NB4 (cell line): Measurements from ENCODE around the gene VSTM1.
"Not testable (repeated sequence)": the region's sequence is repeated elsewhere in the genome, so short reads cannot be mapped to it uniquely, and the experiment has no call there.

Source experiments
- DNase-seq: peaks from one replicate; pipeline ENCODE4 v3.0.0; 2010; ENCODE audit warnings: low read depth
- H3K4me3 ChIP-seq: one replicate; pipeline ENCODE4 v1.5.1; 2011; ENCODE audit warnings: mild to moderate bottlenecking, low read depth, low read length, moderate library complexity
- CTCF ChIP-seq: IDR thresholded peaks from one replicate; pipeline ENCODE4 v1.5.1; 2012; ENCODE audit warnings: low read depth, low read length
- MAX ChIP-seq: IDR thresholded peaks from 2 replicates; pipeline ENCODE4 v1.6.1; 2011; ENCODE audit warnings: low read depth, low read length
- MYC ChIP-seq: IDR thresholded peaks from 2 replicates; pipeline ENCODE4 v1.6.1; 2011; ENCODE audit warnings: low read depth, low read length
- POLR2A ChIP-seq: IDR thresholded peaks from 2 replicates; pipeline ENCODE4 v1.6.1; 2011; ENCODE audit warnings: mild to moderate bottlenecking; ENCODE audit not compliant: insufficient read length; ENCODE audit errors: extremely low read depth

Gene VSTM1

GRCh38 chr19:54041969-54042606 lies 21.6 kb downstream of the VSTM1 start:
- no peak for TF ChIP-seq MAX
- TF ChIP-seq CTCF = no peak
- no peak for TF ChIP-seq MYC
- no peak for TF ChIP-seq POLR2A
- no peak overlapping the region for H3K4me3 ChIP-seq
- DNase-seq = no peak

GRCh38 chr19:54040003-54040402 lies 23.7 kb downstream of the VSTM1 start:
- DNase-seq = no peak
- H3K4me3 ChIP-seq = no peak overlapping the region
- TF ChIP-seq CTCF (no peak), POLR2A (no peak), MAX (no peak), MYC (no peak)

- DNase-seq = peak; percentile 53
- H3K4me3 ChIP-seq = not testable (repeated sequence)
These were observed 27.2 kb downstream of the VSTM1 start for GRCh38 chr19:54036542-54036941.

GRCh38 chr19:54035215-54036178 lies 28.2 kb downstream of the VSTM1 start:
- H3K4me3 ChIP-seq = no peak overlapping the region
- no peak for DNase-seq
- TF ChIP-seq POLR2A (no peak), MYC (no peak), CTCF (no peak), MAX (no peak)

- peak overlapping the region; percentile 23 for H3K4me3 ChIP-seq
- DNase-seq = peak; percentile 58
- peak; percentile 71 for TF ChIP-seq CTCF
- no peak for TF ChIP-seq MYC
- peak; percentile 75 for TF ChIP-seq MAX
These were observed 32.7 kb downstream of the VSTM1 start for GRCh38 chr19:54030895-54031586.

GRCh38 chr19:54029930-54030490 lies 33.7 kb downstream of the VSTM1 start:
- DNase-seq = peak; percentile 76
- TF ChIP-seq CTCF = peak; percentile 74
- no peak for TF ChIP-seq MYC
- no peak overlapping the region for H3K4me3 ChIP-seq
